Neutrophil (primary cell): ENCODE data around the gene PDE8B.

Experiments used
- H3K27ac ChIP-seq: fragments of 200-600 bp; sonication (generic); 2 replicates; pipeline ENCODE4 v1.5.1; 2016; ENCODE audit warnings: mild to moderate bottlenecking, moderate library complexity
- H3K27me3 ChIP-seq: fragments of 200-600 bp; sonication (generic); 2 replicates; pipeline ENCODE4 v1.6.0; 2016; ENCODE audit warnings: mild to moderate bottlenecking
- H3K36me3 ChIP-seq: fragments of 200-600 bp; sonication (generic); 2 replicates; pipeline ENCODE4 v1.5.1; 2017
- H3K4me1 ChIP-seq, 2 experiments: fragments of 200-600 bp in 1 of 2; sonication (generic) in 1 of 2; 1 replicate in 1 of 2; 2 replicates in 1 of 2; pipeline versions ENCODE4 v1.5.1 to v1.6.1; 2013 to 2016; ENCODE audit warnings: low read depth in 1 of 2, low read length in 1 of 2, mild to moderate bottlenecking in 1 of 2, moderate library complexity in 1 of 2; ENCODE audit not compliant: control insufficient read depth in 1 of 2, insufficient read depth in 1 of 2
- H3K4me3 ChIP-seq, 2 experiments: fragments of 200-600 bp in 1 of 2; sonication (generic) in 1 of 2; 1 replicate in 1 of 2; 2 replicates in 1 of 2; pipeline ENCODE4 v1.5.1; 2013 to 2016; ENCODE audit warnings: low read depth in 1 of 2, low read length in 1 of 2, mild to moderate bottlenecking in 1 of 2, moderate library complexity in 1 of 2
- H3K9me3 ChIP-seq: fragments of 200-600 bp; sonication (generic); 2 replicates; pipeline ENCODE4 v1.5.1; 2016
- CTCF ChIP-seq: fragments of 200-600 bp; sonication (generic); IDR thresholded peaks from 2 replicates; pipeline ENCODE4 v1.5.1; 2016; ENCODE audit warnings: antibody characterized with exemption

PDE8B gene

GRCh38 chr5:77347435-77348098 is 137.1 kb downstream of the PDE8B start:
- H3K4me1 ChIP-seq = no peaks in the 10 kb centered on the region
- no peak overlapping the region for H3K27ac ChIP-seq
- H3K9me3 ChIP-seq = no peaks in the 10 kb centered on the region
- no peaks in the 10 kb centered on the region for H3K36me3 ChIP-seq
- H3K27me3 ChIP-seq = no peaks in the 10 kb centered on the region
- no peak for TF ChIP-seq CTCF
- H3K4me3 ChIP-seq = no peak overlapping the region

- H3K4me3 ChIP-seq = no peak overlapping the region
- H3K27ac ChIP-seq = no peak overlapping the region
- no peaks in the 10 kb centered on the region for H3K27me3 ChIP-seq
- no peaks in the 10 kb centered on the region for H3K4me1 ChIP-seq
- TF ChIP-seq CTCF = no peak
- H3K9me3 ChIP-seq = no peaks in the 10 kb centered on the region
- H3K36me3 ChIP-seq = no peaks in the 10 kb centered on the region
Measured at GRCh38 chr5:77353251-77353650, 142.8 kb downstream of the PDE8B start.

- no peak for TF ChIP-seq CTCF
- H3K27me3 ChIP-seq = no peaks in the 10 kb centered on the region
Measured at GRCh38 chr5:77354454-77354853, 144.0 kb downstream of the PDE8B start.

GRCh38 chr5:77355080-77355479 is 144.6 kb downstream of the PDE8B start:
- Histone ChIP-seq H3K27me3 (no peaks in the 10 kb centered on the region), H3K4me3 (no peak overlapping the region), H3K27ac (no peak overlapping the region), H3K9me3 (no peaks in the 10 kb centered on the region), H3K4me1 (no peaks in the 10 kb centered on the region), H3K36me3 (no peaks in the 10 kb centered on the region)
- TF ChIP-seq CTCF = no peak

More at GRCh38 chr5:77354454-77354853, 144.0 kb downstream of the PDE8B start:
- H3K36me3 ChIP-seq = no peaks in the 10 kb centered on the region
- no peaks in the 10 kb centered on the region for H3K4me1 ChIP-seq
- H3K4me3 ChIP-seq = no peak overlapping the region
- H3K9me3 ChIP-seq = no peaks in the 10 kb centered on the region
- no peak overlapping the region for H3K27ac ChIP-seq

GRCh38 chr5:77355751-77356150 is 145.3 kb downstream of the PDE8B start:
- Histone ChIP-seq H3K36me3 (no peaks in the 10 kb centered on the region), H3K9me3 (no peaks in the 10 kb centered on the region), H3K27me3 (no peaks in the 10 kb centered on the region), H3K4me1 (no peaks in the 10 kb centered on the region), H3K27ac (no peak overlapping the region), H3K4me3 (no peak overlapping the region)
- no peak for TF ChIP-seq CTCF
